ENCODE results near the gene GNAZ. TPM values are rescaled to one million over a fixed set of nuclear protein-coding genes. Genes with fewer than 3 reads are reported as not detected.

GNAZ gene
- total RNA-seq, 2 experiments from 2014 or later: 1.1 to 1.5 TPM

GRCh38 chr22:23093051-23093788, 22.9 kb downstream of the GNAZ start:
- no peak for ATAC-seq
- H3K4me3 Mint-ChIP-seq: no peak overlapping the region
- intact Hi-C loops (cut with DNase I, micrococcal nuclease): no loop called here
- DNase-seq: no peak
- ChIA-PET CTCF (no interaction called here), POLR2A (no interaction called here)
- no peaks in the 10 kb centered on the region for H3K9me3 Mint-ChIP-seq (ENCODE audit: low read depth)
- H3K27ac Mint-ChIP-seq: no peak overlapping the region
- H3K4me1 Mint-ChIP-seq: no peaks in the 10 kb centered on the region
- H3K36me3 Mint-ChIP-seq (ENCODE audit: low read depth): no peaks in the 10 kb centered on the region
- H3K27me3 Mint-ChIP-seq: no peaks in the 10 kb centered on the region

- ChIA-PET CTCF (no interaction called here), POLR2A (interaction anchor here (0.7 kb wide), 1 partner anchor 21 kb away, joined by 3 read pairs; no protein-coding TSS in a partner anchor)
- Mint-ChIP-seq H3K27ac (no peak overlapping the region), H3K27me3 (no peaks in the 10 kb centered on the region), H3K4me3 (no peak overlapping the region), H3K4me1 (no peaks in the 10 kb centered on the region), H3K36me3 (ENCODE audit: low read depth) (no peaks in the 10 kb centered on the region), H3K9me3 (ENCODE audit: low read depth) (no peaks in the 10 kb centered on the region)
- no peak for DNase-seq
- no peak for ATAC-seq
- intact Hi-C loops (cut with DNase I, micrococcal nuclease): no loop called here
These were observed 23.9 kb downstream of the GNAZ start for GRCh38 chr22:23094260-23094659.

GRCh38 chr22:23094695-23095681, 24.7 kb downstream of the GNAZ start:
- Mint-ChIP-seq H3K4me1 (no peaks in the 10 kb centered on the region), H3K9me3 (ENCODE audit: low read depth) (no peaks in the 10 kb centered on the region), H3K4me3 (no peak overlapping the region), H3K27me3 (no peaks in the 10 kb centered on the region), H3K36me3 (ENCODE audit: low read depth) (no peaks in the 10 kb centered on the region), H3K27ac (no peak overlapping the region)
- POLR2A ChIA-PET: interaction anchor here (0.7 kb wide), 1 partner anchor 21 kb away, joined by 3 read pairs; no protein-coding TSS in a partner anchor
- CTCF ChIA-PET: interaction anchor here (0.5 kb wide), 1 partner anchor 767 kb away, joined by 3 read pairs; no protein-coding TSS in a partner anchor
- intact Hi-C loops (cut with DNase I, micrococcal nuclease): no loop called here
- ATAC-seq (no peak), DNase-seq (no peak)

- intact Hi-C loops (cut with DNase I, micrococcal nuclease): no loop called here
These were observed 25.5 kb downstream of the GNAZ start for GRCh38 chr22:23095733-23096342.

GRCh38 chr22:23097412-23098229, 27.3 kb downstream of the GNAZ start:
- no peaks in the 10 kb centered on the region for H3K4me1 Mint-ChIP-seq
- ChIA-PET POLR2A (no interaction called here), CTCF (no interaction called here)
- H3K36me3 Mint-ChIP-seq (ENCODE audit: low read depth): no peaks in the 10 kb centered on the region
- ATAC-seq (no peak), DNase-seq (no peak)
- intact Hi-C loops (cut with DNase I, micrococcal nuclease): no loop called here
- H3K9me3 Mint-ChIP-seq (ENCODE audit: low read depth): no peaks in the 10 kb centered on the region
- no peak overlapping the region for H3K27ac Mint-ChIP-seq
- H3K4me3 Mint-ChIP-seq: no peak overlapping the region
- H3K27me3 Mint-ChIP-seq: no peaks in the 10 kb centered on the region

More at GRCh38 chr22:23095733-23096342, 25.5 kb downstream of the GNAZ start:
- Mint-ChIP-seq H3K4me3 (no peak overlapping the region), H3K27me3 (no peaks in the 10 kb centered on the region), H3K36me3 (ENCODE audit: low read depth) (no peaks in the 10 kb centered on the region), H3K4me1 (no peaks in the 10 kb centered on the region), H3K27ac (no peak overlapping the region), H3K9me3 (ENCODE audit: low read depth) (no peaks in the 10 kb centered on the region)
- CTCF ChIA-PET: interaction anchor here (0.5 to 0.6 kb wide), 2 partner anchors 77 to 768 kb away, joined by 3 read pairs; no protein-coding TSS in a partner anchor
- POLR2A ChIA-PET: no interaction called here
- ATAC-seq (no peak), DNase-seq (no peak)

- no peak for ATAC-seq
- Mint-ChIP-seq H3K4me3 (no peak overlapping the region), H3K27ac (no peak overlapping the region), H3K9me3 (ENCODE audit: low read depth) (no peaks in the 10 kb centered on the region), H3K27me3 (no peaks in the 10 kb centered on the region), H3K4me1 (no peaks in the 10 kb centered on the region), H3K36me3 (ENCODE audit: low read depth) (no peaks in the 10 kb centered on the region)
- ChIA-PET POLR2A (no interaction called here), CTCF (no interaction called here)
- intact Hi-C loops (cut with DNase I, micrococcal nuclease): no loop called here
- no peak for DNase-seq
These were observed 27.9 kb downstream of the GNAZ start for GRCh38 chr22:23098230-23098705.

- Mint-ChIP-seq H3K4me1 (no peaks in the 10 kb centered on the region), H3K36me3 (ENCODE audit: low read depth) (no peaks in the 10 kb centered on the region), H3K27ac (no peak overlapping the region), H3K9me3 (ENCODE audit: low read depth) (no peaks in the 10 kb centered on the region), H3K4me3 (no peak overlapping the region), H3K27me3 (no peaks in the 10 kb centered on the region)
- DNase-seq (no peak), ATAC-seq (no peak)
- CTCF ChIA-PET: interaction anchor here (0.5 kb wide), 1 partner anchor 198 kb away, joined by 3 read pairs; no protein-coding TSS in a partner anchor
- POLR2A ChIA-PET: no interaction called here
- intact Hi-C loops (cut with DNase I, micrococcal nuclease): no loop called here
These were observed 28.6 kb downstream of the GNAZ start for GRCh38 chr22:23098718-23099530.

- ChIA-PET POLR2A (no interaction called here), CTCF (interaction anchor here (0.5 kb wide), 1 partner anchor 198 kb away, joined by 3 read pairs; no protein-coding TSS in a partner anchor)
- H3K4me1 Mint-ChIP-seq: no peaks in the 10 kb centered on the region
- no peaks in the 10 kb centered on the region for H3K27me3 Mint-ChIP-seq
- no peaks in the 10 kb centered on the region for H3K9me3 Mint-ChIP-seq (ENCODE audit: low read depth)
- DNase-seq (no peak), ATAC-seq (no peak)
- intact Hi-C loops (cut with DNase I, micrococcal nuclease): no loop called here
- no peaks in the 10 kb centered on the region for H3K36me3 Mint-ChIP-seq (ENCODE audit: low read depth)
- no peak overlapping the region for H3K4me3 Mint-ChIP-seq
- H3K27ac Mint-ChIP-seq: no peak overlapping the region
These were observed 29.1 kb downstream of the GNAZ start for GRCh38 chr22:23099531-23099804.

- intact Hi-C loops (cut with DNase I, micrococcal nuclease): no loop called here
- no peak for DNase-seq
- no peak overlapping the region for H3K4me3 Mint-ChIP-seq
- ChIA-PET CTCF (no interaction called here), POLR2A (no interaction called here)
- H3K9me3 Mint-ChIP-seq (ENCODE audit: low read depth): no peaks in the 10 kb centered on the region
- H3K27ac Mint-ChIP-seq: no peak overlapping the region
- no peak for ATAC-seq
- no peaks in the 10 kb centered on the region for H3K36me3 Mint-ChIP-seq (ENCODE audit: low read depth)
- H3K4me1 Mint-ChIP-seq: no peaks in the 10 kb centered on the region
- H3K27me3 Mint-ChIP-seq: no peaks in the 10 kb centered on the region
These were observed 29.9 kb downstream of the GNAZ start for GRCh38 chr22:23100124-23100801.

- H3K27ac Mint-ChIP-seq: no peak overlapping the region
These were observed 31.2 kb downstream of the GNAZ start for GRCh38 chr22:23101524-23101923.

More at GRCh38 chr22:23101524-23101923, 31.2 kb downstream of the GNAZ start:
- DNase-seq: no peak
- ChIA-PET POLR2A (interaction anchor here (0.6 kb wide), 1 partner anchor 38 kb away, joined by 4 read pairs; no protein-coding TSS in a partner anchor), CTCF (no interaction called here)
- H3K4me1 Mint-ChIP-seq: no peaks in the 10 kb centered on the region
- H3K9me3 Mint-ChIP-seq (ENCODE audit: low read depth): no peaks in the 10 kb centered on the region
- H3K27me3 Mint-ChIP-seq: no peaks in the 10 kb centered on the region
- ATAC-seq: no peak
- H3K4me3 Mint-ChIP-seq: no peak overlapping the region
- intact Hi-C loops (cut with DNase I, micrococcal nuclease): no loop called here
- no peaks in the 10 kb centered on the region for H3K36me3 Mint-ChIP-seq (ENCODE audit: low read depth)

Measured in activated CD4-positive, alpha-beta T cell treated with anti-CD3 and anti-CD28 coated beads for 36 hours (primary cell).